GM12878 (cell line): Measurements from ENCODE around the gene RYR2. TPM values are rescaled to one million over a fixed set of nuclear protein-coding genes. Genes with fewer than 3 reads are reported as not detected.

Experiments used
- ATAC-seq: fragments of 200-7000 bp; cut with Tn5 transposase; 3 replicates; pipeline ENCODE4 v1.9.1; 2020; ENCODE audit warnings: mild to moderate bottlenecking, moderate library complexity
- BruUV-seq: library from RNA; stranded (reverse); fragments of 400-500 nt; replicated peaks from 2 replicates; lab custom pipeline; 2021; lab: Mats Ljungman, UMichigan
- CTCF ChIA-PET: fragments of 300-600 bp; sonication (Branson Sonifier 250); formaldehyde crosslinking; extraction: SDS; loops from one replicate; lab custom pipeline; 2021; ENCODE audit warnings: inconsistent platforms; lab: Yijun Ruan, JAX
- POLR2A ChIA-PET: fragments of 350-600 bp; formaldehyde crosslinking; extraction: SDS; loops from one replicate; lab custom pipeline; 2021; ENCODE audit warnings: inconsistent platforms; lab: Charles Lee
- RAD21 ChIA-PET: fragments of 300-600 bp; sonication (Branson Sonifier 250); formaldehyde crosslinking; loops from one replicate; lab custom pipeline; 2023; ENCODE audit warnings: antibody characterized with exemption; ENCODE audit not compliant: unreplicated experiment; lab: Charles Lee
- SMC1A ChIA-PET: fragments of 300-600 bp; sonication (Branson Sonifier 250); formaldehyde crosslinking; loops from one replicate; lab custom pipeline; 2023; ENCODE audit not compliant: unreplicated experiment, uncharacterized antibody; lab: Charles Lee
- DNase-seq: peaks from one replicate; pipeline ENCODE4 v3.0.0-alpha.2; 2011; ENCODE audit warnings: low read depth, low spot score
- FAIRE-seq: peaks from 3 replicates; lab custom pipeline; 2011; peaks lifted over from hg19 to GRCh38; lab: Jason Lieb, UNC
- H2AFZ ChIP-seq: 2 replicates; pipeline ENCODE4 v1.6.0; 2011; ENCODE audit warnings: low read depth, low read length, control low read depth; ENCODE audit not compliant: control insufficient read depth
- H3K27ac ChIP-seq: 2 replicates; pipeline ENCODE4 v1.5.1; 2011; ENCODE audit warnings: control low read depth; ENCODE audit not compliant: control insufficient read depth, insufficient read depth
- H3K27me3 ChIP-seq, 2 experiments: replicated peaks in 1 of 2; 2 replicates each; pipeline versions ENCODE4 v1.6.0 to v1.6.1; 2011; ENCODE audit warnings: low read length in 1 of 2; ENCODE audit not compliant: control insufficient read depth in 2 of 2, insufficient read depth in 2 of 2
- H3K36me3 ChIP-seq, 2 experiments: 2 replicates each; pipeline ENCODE4 v1.5.1; 2011; ENCODE audit warnings: low read length in 1 of 2; ENCODE audit not compliant: control insufficient read depth in 2 of 2, insufficient read depth in 2 of 2
- H3K4me1 ChIP-seq: 2 replicates; pipeline ENCODE4 v1.6.1; 2011; ENCODE audit warnings: mild to moderate bottlenecking, low read length, moderate library complexity, mixed read lengths; ENCODE audit not compliant: control insufficient read depth, insufficient read depth
- H3K4me2 ChIP-seq: 2 replicates; pipeline ENCODE4 v1.6.0; 2011; ENCODE audit warnings: control low read depth; ENCODE audit not compliant: control insufficient read depth, insufficient read depth
- H3K4me3 ChIP-seq: fragments of 200-600 bp; sonication (generic); 2 replicates; pipeline ENCODE4 v1.5.1; 2016
- H3K79me2 ChIP-seq: 2 replicates; pipeline ENCODE4 v1.6.0; 2011; ENCODE audit warnings: low read length; ENCODE audit not compliant: control insufficient read depth, insufficient read depth
- H3K9ac ChIP-seq: 2 replicates; pipeline ENCODE4 v1.8.0; 2011; ENCODE audit warnings: low read length, control low read depth, mixed read lengths; ENCODE audit not compliant: control insufficient read depth, insufficient read depth
- H3K9me3 ChIP-seq: replicated peaks from 3 replicates; pipeline ENCODE4 v1.5.1; 2011; ENCODE audit warnings: mild to moderate bottlenecking, low read length; ENCODE audit not compliant: control insufficient read depth, insufficient read depth
- H4K20me1 ChIP-seq: 2 replicates; pipeline ENCODE4 v1.6.0; 2011; ENCODE audit not compliant: control insufficient read depth, insufficient read depth
- ATF2 ChIP-seq: IDR thresholded peaks from 2 replicates; pipeline ENCODE4 v1.6.1; 2012; ENCODE audit warnings: low read length, inconsistent platforms
- CBX3 ChIP-seq: fragments of 200-600 bp; sonication (generic); IDR thresholded peaks from 2 replicates; pipeline ENCODE4 v1.6.1; 2016; ENCODE audit warnings: low read depth, borderline replicate concordance
- CHD4 ChIP-seq: fragments of 200-600 bp; sonication (generic); IDR thresholded peaks from 2 replicates; pipeline ENCODE4 v1.6.1; 2016; ENCODE audit warnings: mild to moderate bottlenecking
- EZH2 ChIP-seq: IDR thresholded peaks from 2 replicates; pipeline ENCODE4 v1.6.1; 2012; ENCODE audit warnings: low read depth, mild to moderate bottlenecking, control low read depth, inconsistent platforms, low read length, borderline replicate concordance; ENCODE audit not compliant: control insufficient read depth
- HCFC1 ChIP-seq: fragments of 150-350 bp; IDR thresholded peaks from 2 replicates; pipeline ENCODE4 v1.6.1; 2014; ENCODE audit warnings: low read length
- HDAC6 ChIP-seq: fragments of 200-600 bp; sonication (generic); IDR thresholded peaks from one replicate; pipeline ENCODE4 v1.8.0; 2017; ENCODE audit warnings: antibody characterized with exemption; ENCODE audit not compliant: unreplicated experiment
- KAT2A ChIP-seq: conservative IDR thresholded peaks from 2 replicates; pipeline ENCODE4 v1.6.1; 2011; ENCODE audit warnings: low read depth, low read length; ENCODE audit not compliant: control insufficient read depth
- LARP7 ChIP-seq: fragments of 450-650 bp; IDR thresholded peaks from 2 replicates; pipeline ENCODE4 v1.6.1; 2017; ENCODE audit warnings: mild to moderate bottlenecking
- MTA3 ChIP-seq: IDR thresholded peaks from 2 replicates; pipeline ENCODE4 v1.6.1; 2012; ENCODE audit warnings: low read length, inconsistent platforms, borderline replicate concordance
- RCOR1 ChIP-seq: conservative IDR thresholded peaks from 2 replicates; pipeline ENCODE4 v1.6.1; 2012; ENCODE audit warnings: low read depth, low read length, improper control_type of control experiment
- USF2 ChIP-seq: IDR thresholded peaks from 2 replicates; pipeline ENCODE4 v1.6.1; 2011; ENCODE audit warnings: low read depth, low read length, improper control_type of control experiment, borderline replicate concordance
- WRNIP1 ChIP-seq: IDR thresholded peaks from 2 replicates; pipeline ENCODE4 v1.6.1; 2011; ENCODE audit warnings: low read depth, low read length, improper control_type of control experiment, borderline replicate concordance
- ZBTB40 ChIP-seq: fragments of 450-650 bp; IDR thresholded peaks from 2 replicates; pipeline ENCODE4 v1.6.1; 2016; ENCODE audit warnings: mild to moderate bottlenecking, moderate library complexity, borderline replicate concordance
- whole genome bisulfite sequencing: methylation state at CpG from one replicate; pipeline ENCODE4 v1.1.6; 2016; ENCODE audit warnings: low lambda C conversion rate; ENCODE audit not compliant: insufficient replicate concordance, insufficient coverage; ENCODE audit errors: missing lambda C conversion rate; 5-methylcytosine and 5-hydroxymethylcytosine counted together
- in situ Hi-C: fragments of 300-500 bp; cut with MboI; formaldehyde crosslinking; loops from 9 replicates; pipeline ENCODE4 v1.14.3; 2018; ENCODE audit warnings: mixed read lengths
- intact Hi-C: fragments of 100-400 bp; cut with micrococcal nuclease; formaldehyde crosslinking; loops from one replicate; pipeline ENCODE4 v1.14.2; 2022; ENCODE audit not compliant: unreplicated experiment
- polyA plus RNA-seq, 11 experiments: library from polyadenylated mRNA; depleted of rRNA in 4 of 11; unstranded in 6 of 11; stranded (reverse) in 5 of 11; fragments of >200 nt; fragmentation: Nextera tagmentation in 4 of 11; fragmentation: Illumina TruSeq in 1 of 11; extraction: Ambion mirVana in 4 of 11; extraction: Trizol in 1 of 11; gene quantifications; 1 replicate in 1 of 11; 2 replicates in 10 of 11; pipeline versions ENCODE4 v1.2.1 to v1.2.3, GENCODE V29; 2011 to 2016; ENCODE audit warnings: inconsistent platforms in 2 of 11, missing spikeins in 2 of 11, low read depth in 1 of 11
- total RNA-seq, 4 experiments: library from RNA; depleted of rRNA in 3 of 4; stranded (reverse); fragments of >200 nt in 3 of 4; fragmentation: Illumina TruSeq in 1 of 4; extraction: Trizol in 1 of 4; gene quantifications; 2 replicates each; pipeline versions ENCODE4 v1.2.1 to v1.2.3, GENCODE V29; 2013 to 2021

The RYR2 gene
- total and polyA plus RNA-seq, 10 of the 15 experiments (the other 5 are each of a cell fraction or from before 2014, with no cell fraction given), result 0.01 to 0.04 TPM; not detected in 8

- FAIRE-seq (no peak), ATAC-seq (no peak), DNase-seq (no peak)
- Histone ChIP-seq H3K9me3 (no peaks in the 10 kb centered on the region), H3K27ac (no peak overlapping the region), H3K36me3 (no peaks in the 10 kb centered on the region), H3K4me3 (no peak overlapping the region), H3K9ac (no peak overlapping the region), H3K79me2 (no peaks in the 10 kb centered on the region), H3K27me3 (no peaks in the 10 kb centered on the region), H3K4me1 (no peaks in the 10 kb centered on the region), H3K4me2 (no peak overlapping the region), H4K20me1 (no peaks in the 10 kb centered on the region), H2AFZ (no peak overlapping the region)
- TF ChIP-seq KAT2A (no peak), ZBTB40 (no peak), EZH2 (no peak), ATF2 (no peak), WRNIP1 (no peak), HDAC6 (no peak), LARP7 (no peak), CHD4 (no peak), RCOR1 (no peak), MTA3 (no peak), HCFC1 (no peak), USF2 (no peak), CBX3 (no peak)
- ChIA-PET CTCF (no interaction called here), RAD21 (no interaction called here), SMC1A (no interaction called here), POLR2A (no interaction called here)
- in situ Hi-C loops (no loop called here), intact Hi-C loops (no loop called here)
- BruUV-seq, result no TSS peak
- 0% methylated on average over 1 of the region's 1 CpG for WGBS
These were observed 643.6 kb downstream of the RYR2 start for GRCh38 chr1:237685551-237685950.
